H1 (cell line): ENCODE results near the gene ZMYM4. TPM values are rescaled to one million over a fixed set of nuclear protein-coding genes. Genes with fewer than 3 reads are reported as not detected.

Experiments
- CHD7 ChIP-seq: fragments of 300-600 bp; sonication (generic); IDR thresholded peaks from 2 replicates; pipeline ENCODE4 v1.7.1; 2012; ENCODE audit warnings: low read length, moderate library complexity, mild to moderate bottlenecking, inconsistent platforms; ENCODE audit not compliant: insufficient replicate concordance
- SIX5 ChIP-seq: IDR thresholded peaks from 2 replicates; pipeline ENCODE4 v1.6.1; 2011; ENCODE audit warnings: mild to moderate bottlenecking, low read depth, low read length
- polyA plus RNA-seq, 7 experiments: library from polyadenylated mRNA; depleted of rRNA in 3 of 7; stranded (reverse) in 5 of 7; unstranded in 2 of 7; fragments of >200 nt in 5 of 7; fragments of 200-250 nt in 2 of 7; gene quantifications; 1 replicate in 5 of 7; 2 replicates in 1 of 7; 4 replicates in 1 of 7; pipeline versions ENCODE4 v1.2.1 to v1.2.3, GENCODE V29; 2011 to 2013; ENCODE audit warnings: missing spikeins in 2 of 7, mixed read lengths in 2 of 7
- total RNA-seq: library from RNA; stranded (reverse); fragmentation: NEBNext Ultra II Directional; extraction: Animal tissue kit (Norgen Biotek cat#: 25700); gene quantifications from 2 replicates; pipeline ENCODE4 v1.2.1, GENCODE V29; 2021

The ZMYM4 gene
- total and polyA plus RNA-seq, 2 of the 8 experiments (the other 6 are each of a cell fraction or from before 2014, with no cell fraction given), result 16.7 to 81.3 TPM

- TF ChIP-seq CHD7 (no peak), SIX5 (no peak)
Measured at GRCh38 chr1:35243691-35244090, 24.8 kb upstream of the ZMYM4 start (continued).
